LoVo (cell line): ENCODE data around the gene MYCBPAP.

ENCODE experiments used
- DNase-seq: peaks from one replicate; pipeline ENCODE4 v3.0.0-alpha.2; 2016; ENCODE audit warnings: low spot score

The MYCBPAP gene

GRCh38 chr17:50572541-50572940 lies 64.3 kb downstream of the MYCBPAP start:
- DNase-seq: no peak

DNA sequence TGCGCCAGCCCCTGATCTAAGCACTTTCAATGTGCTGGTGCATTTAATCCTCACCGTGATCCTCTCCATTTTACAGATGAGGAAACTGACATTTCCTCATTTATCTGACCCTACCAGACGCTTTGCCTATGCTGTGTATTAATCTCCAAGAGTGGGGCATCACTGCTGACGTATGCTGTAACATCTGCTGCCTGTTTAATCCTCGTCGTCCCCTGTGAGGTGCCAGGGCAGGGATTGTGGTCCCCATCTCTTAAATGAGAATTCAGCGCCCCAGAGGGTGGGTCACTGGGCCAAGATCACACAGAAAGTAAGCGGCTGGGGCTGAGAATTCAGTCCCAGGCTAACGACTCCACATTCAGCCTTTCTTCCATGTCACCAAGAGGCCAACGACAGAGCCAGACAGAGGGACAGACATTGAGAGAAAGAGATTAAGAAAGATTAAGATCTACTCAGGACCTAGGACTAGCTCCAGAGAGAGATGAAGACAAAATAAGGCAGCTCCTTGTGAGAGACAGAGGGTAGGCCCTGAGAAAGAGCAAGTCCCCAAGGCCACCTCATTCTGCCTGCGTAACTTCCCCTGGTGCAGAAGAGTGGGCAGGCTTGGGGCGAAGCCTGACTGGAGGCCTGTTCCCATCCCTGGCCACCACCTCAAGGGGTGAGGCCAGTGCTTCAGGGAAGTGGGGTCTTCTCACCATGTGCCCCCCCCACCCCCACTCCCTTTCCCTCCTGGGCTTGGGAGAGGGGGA lies 65.8 kb downstream of the MYCBPAP start:
- no peak for DNase-seq

DNA sequence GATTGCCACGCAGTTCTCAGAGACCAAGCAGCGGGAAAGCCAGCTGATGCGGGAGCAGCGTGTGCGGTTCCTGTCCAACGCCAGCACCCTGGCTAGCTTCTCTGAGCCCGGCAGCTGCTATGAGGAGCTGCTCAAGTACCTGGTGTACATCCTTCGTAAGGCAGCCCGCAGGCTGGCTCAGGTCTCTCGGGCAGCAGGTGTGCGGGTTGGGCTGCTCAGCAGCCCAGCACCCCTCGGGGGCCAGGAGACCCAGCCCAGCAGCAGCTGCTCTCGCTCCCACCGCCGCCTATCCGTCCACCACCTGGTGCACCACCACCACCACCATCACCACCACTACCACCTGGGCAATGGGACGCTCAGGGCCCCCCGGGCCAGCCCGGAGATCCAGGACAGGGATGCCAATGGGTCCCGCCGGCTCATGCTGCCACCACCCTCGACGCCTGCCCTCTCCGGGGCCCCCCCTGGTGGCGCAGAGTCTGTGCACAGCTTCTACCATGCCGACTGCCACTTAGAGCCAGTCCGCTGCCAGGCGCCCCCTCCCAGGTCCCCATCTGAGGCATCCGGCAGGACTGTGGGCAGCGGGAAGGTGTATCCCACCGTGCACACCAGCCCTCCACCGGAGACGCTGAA lies 67.5 kb downstream of the MYCBPAP start:
- no peak for DNase-seq

DNA sequence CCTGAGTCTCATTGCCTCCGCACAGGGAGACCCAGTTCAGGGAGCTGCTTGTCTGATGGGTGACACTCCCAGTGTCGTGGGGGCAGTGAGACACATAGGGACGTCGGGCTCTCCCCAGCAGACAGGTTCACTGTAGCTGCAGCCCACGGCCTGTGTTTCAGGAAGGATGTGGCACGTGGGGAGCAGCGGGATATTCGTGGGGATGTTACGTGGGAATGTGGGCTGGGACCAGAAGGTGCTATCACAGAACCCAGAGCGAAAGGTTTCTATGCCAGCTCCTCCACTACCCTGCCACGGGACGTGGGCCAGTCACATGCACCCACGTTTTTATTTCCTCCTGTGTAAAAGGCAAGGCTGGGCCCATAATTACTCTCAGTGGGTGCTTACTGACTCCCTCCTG lies 68.6 kb downstream of the MYCBPAP start:
- DNase-seq: no peak

DNA sequence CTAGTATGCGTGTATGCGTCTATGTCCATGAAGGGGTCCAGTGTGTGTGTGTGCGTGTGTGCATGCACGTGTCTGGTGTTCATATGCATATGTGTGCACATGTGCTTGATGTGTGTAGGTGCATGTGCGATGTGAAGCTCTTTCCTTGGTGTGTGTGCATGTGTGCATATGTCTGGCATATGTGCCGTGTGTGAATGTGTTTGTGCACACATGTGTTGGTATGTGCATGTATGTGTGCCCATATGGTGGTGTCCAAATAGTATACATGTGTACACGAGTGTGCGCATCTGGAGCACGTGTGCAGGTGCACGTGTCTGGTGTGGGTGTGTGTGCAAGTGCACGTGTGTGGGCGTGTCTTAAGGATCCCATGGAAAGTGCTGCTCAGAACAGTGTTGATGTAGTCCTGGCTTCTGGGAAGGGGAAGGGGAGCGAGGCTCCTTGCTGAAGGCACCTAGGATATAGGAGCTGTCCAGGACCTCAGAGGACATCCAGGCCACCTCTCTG lies 69.3 kb downstream of the MYCBPAP start:
- no peak for DNase-seq

DNA sequence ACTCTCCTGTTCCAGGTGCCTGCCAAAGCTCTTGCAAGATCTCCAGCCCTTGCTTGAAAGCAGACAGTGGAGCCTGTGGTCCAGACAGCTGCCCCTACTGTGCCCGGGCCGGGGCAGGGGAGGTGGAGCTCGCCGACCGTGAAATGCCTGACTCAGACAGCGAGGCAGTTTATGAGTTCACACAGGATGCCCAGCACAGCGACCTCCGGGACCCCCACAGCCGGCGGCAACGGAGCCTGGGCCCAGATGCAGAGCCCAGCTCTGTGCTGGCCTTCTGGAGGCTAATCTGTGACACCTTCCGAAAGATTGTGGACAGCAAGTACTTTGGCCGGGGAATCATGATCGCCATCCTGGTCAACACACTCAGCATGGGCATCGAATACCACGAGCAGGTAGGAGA lies 69.9 kb downstream of the MYCBPAP start:
- DNase-seq: no peak

DNA sequence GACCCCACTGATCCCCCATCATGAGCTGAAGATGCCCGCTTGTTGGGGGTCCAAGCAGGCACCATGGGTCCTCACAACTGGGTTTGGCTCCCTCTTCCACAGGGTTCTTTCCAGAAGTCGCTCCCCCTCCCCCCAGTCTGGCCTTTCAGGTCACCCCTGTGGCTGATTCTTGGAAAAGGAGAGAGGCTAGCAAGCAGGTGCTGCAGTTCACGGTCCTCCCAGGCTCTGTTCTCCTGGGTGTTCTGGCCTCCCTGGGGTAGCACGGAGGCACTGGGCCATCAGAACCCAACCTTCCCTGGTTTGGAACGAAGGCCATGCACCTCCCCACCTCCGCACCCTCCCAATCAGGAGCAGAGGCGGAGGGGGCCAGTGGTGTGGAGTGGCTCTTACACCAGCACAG lies 71.2 kb downstream of the MYCBPAP start:
- no peak for DNase-seq

DNA sequence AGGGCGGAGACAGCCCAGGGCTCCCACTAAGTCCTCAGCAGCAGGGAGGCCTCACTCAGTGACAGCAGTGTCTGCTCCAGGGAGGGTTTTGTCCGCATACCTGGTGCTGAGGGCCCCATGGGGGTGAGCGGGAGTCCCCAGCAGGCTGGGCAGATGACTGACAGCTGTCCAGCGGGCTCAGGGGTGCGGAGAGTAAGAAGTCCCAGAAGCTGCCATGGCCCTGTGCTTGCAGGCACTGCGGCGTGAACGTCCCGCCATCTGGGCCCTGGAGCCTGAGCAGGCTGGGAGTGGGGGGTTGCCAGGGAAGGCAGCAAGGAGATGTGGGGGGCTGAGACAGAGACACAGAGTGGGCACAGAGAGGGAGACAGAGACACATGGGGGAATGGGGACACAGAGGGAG lies 72.4 kb downstream of the MYCBPAP start:
- no peak for DNase-seq
